Measurements from ENCODE around the gene KLRC4. TPM values are rescaled to one million over a fixed set of nuclear protein-coding genes. Genes with fewer than 3 reads are reported as not detected.

KLRC4 gene
- total and polyA plus RNA-seq, 4 donors: 0.17 to 1.3 (median 0.32) TPM

DNA sequence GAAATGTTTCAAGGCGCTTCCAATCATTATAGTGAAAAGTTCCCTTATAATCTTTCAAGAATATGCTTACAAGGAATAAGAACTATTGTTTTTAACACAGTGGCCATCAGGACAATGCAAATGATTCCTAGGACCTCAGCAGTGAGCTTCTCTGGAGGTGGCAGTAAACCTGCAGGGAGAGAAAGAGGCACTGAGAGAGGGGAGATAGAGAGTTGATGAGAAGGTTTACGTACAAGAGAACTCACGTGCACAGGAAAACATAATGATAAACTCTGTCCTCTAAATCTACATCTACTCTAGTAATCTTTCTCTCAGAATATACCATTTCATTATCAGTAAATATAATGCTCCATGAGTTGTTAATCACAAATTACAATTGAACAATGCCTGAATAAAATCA lies 715 bp downstream of the KLRC4 start:
- H3K36me3 ChIP-seq (ENCODE audit: control insufficient read depth in 4 of 4, insufficient read depth in 3 of 4, low read depth in 1 of 4, low read length in 3 of 4): no peaks in the 10 kb centered on the region
- no peak overlapping the region for H3K27ac ChIP-seq (ENCODE audit: low read depth in 1 of 2, low read length in 2 of 2)
- TF ChIP-seq YY1 (IDR thresholded peaks at IDR 0.05) (no peak), FOXA2 (IDR thresholded peaks at IDR 0.05) (no peak), ZBTB33 (IDR thresholded peaks at IDR 0.05) (no peak), HNF4A (conservative IDR thresholded peaks at IDR 0.05) (no peak), GABPA (IDR thresholded peaks at IDR 0.05 in 1 of 2, conservative IDR thresholded peaks at IDR 0.05 in 1 of 2) (no peak), FOXA1 (IDR thresholded peaks at IDR 0.05) (no peak), RXRA (IDR thresholded peaks at IDR 0.05) (no peak), TAF1 (conservative IDR thresholded peaks at IDR 0.05) (no peak), JUND (IDR thresholded peaks at IDR 0.05) (no peak), MAX (IDR thresholded peaks at IDR 0.05) (no peak), NR2F2 (IDR thresholded peaks at IDR 0.05) (no peak), RAD21 (IDR thresholded peaks at IDR 0.05) (no peak), SP1 (IDR thresholded peaks at IDR 0.05) (no peak), EGR1 (IDR thresholded peaks at IDR 0.05; ENCODE audit: low read depth in 2 of 2) (no peak), HNF4G (IDR thresholded peaks at IDR 0.05) (no peak)
- TF ChIP-seq, protein P1, sequence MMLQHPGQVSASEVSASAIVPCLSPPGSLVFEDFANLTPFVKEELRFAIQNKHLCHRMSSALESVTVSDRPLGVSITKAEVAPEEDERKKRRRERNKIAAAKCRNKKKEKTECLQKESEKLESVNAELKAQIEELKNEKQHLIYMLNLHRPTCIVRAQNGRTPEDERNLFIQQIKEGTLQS (IDR thresholded peaks at IDR 0.05): no peak
- no peak overlapping the region for H3K9ac ChIP-seq (ENCODE audit: low read depth in 1 of 2, low read length in 2 of 2)
- H3K9me3 ChIP-seq (ENCODE audit: control insufficient read depth in 4 of 4, low read length in 3 of 4): peaks cover 0 to 2% (median 0%) of the 10 kb centered on the region in 4 donors
- H3K4me3 ChIP-seq (ENCODE audit: low read depth in 1 of 3, low read length in 3 of 3): no peak overlapping the region
- no peak for DNase-seq (ENCODE audit: low spot score)
- WGBS: 72% methylated on average over 3 of the region's 3 CpGs
- peaks cover 0 to 3% (median 0%) of the 10 kb centered on the region in 4 donors for H3K27me3 ChIP-seq (ENCODE audit: control insufficient read depth in 4 of 4, insufficient read depth in 4 of 4, low read length in 3 of 4)
- H3K4me1 ChIP-seq (ENCODE audit: control insufficient read depth in 4 of 4, insufficient read depth in 4 of 4, low read length in 3 of 4): no peaks in the 10 kb centered on the region

DNA sequence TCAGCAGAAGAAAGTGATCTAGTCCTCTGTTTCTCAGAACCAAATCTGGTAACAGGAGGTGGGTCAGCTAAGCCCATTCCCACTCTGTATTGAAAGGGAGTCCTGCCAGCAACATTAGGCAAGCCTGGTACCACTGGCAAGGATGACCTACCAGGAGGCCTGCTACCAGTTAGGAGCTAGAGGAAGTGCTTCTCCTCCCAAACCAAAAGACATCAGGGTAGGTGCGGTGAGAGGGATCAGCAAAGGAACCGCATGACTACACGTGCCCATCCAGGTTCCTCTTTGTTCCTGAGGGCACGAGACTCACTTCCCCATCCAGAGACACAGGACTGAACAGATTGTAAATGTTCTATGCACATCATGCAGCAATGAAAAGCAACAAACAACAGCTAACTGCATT lies 2.8 kb downstream of the KLRC4 start:
- Histone ChIP-seq H3K36me3 (ENCODE audit: control insufficient read depth in 4 of 4, insufficient read depth in 3 of 4, low read depth in 1 of 4, low read length in 3 of 4) (no peaks in the 10 kb centered on the region), H3K27ac (ENCODE audit: low read depth in 1 of 2, low read length in 2 of 2) (no peak overlapping the region)
- no peak for DNase-seq (ENCODE audit: low spot score)

More for the DNA sequence above, 2.8 kb downstream of the KLRC4 start:
- H3K9me3 ChIP-seq (ENCODE audit: control insufficient read depth in 4 of 4, low read length in 3 of 4): peaks cover 0 to 2% (median 0%) of the 10 kb centered on the region in 4 donors
- no peak overlapping the region for H3K4me3 ChIP-seq (ENCODE audit: low read depth in 1 of 3, low read length in 3 of 3)
- H3K9ac ChIP-seq (ENCODE audit: low read depth in 1 of 2, low read length in 2 of 2): no peak overlapping the region
- WGBS: 69% methylated on average over 4 of the region's 4 CpGs
- H3K27me3 ChIP-seq (ENCODE audit: control insufficient read depth in 4 of 4, insufficient read depth in 4 of 4, low read length in 3 of 4): peaks cover 0 to 3% (median 0%) of the 10 kb centered on the region in 4 donors
- no peaks in the 10 kb centered on the region for H3K4me1 ChIP-seq (ENCODE audit: control insufficient read depth in 4 of 4, insufficient read depth in 4 of 4, low read length in 3 of 4)
- TF ChIP-seq, protein P2, sequence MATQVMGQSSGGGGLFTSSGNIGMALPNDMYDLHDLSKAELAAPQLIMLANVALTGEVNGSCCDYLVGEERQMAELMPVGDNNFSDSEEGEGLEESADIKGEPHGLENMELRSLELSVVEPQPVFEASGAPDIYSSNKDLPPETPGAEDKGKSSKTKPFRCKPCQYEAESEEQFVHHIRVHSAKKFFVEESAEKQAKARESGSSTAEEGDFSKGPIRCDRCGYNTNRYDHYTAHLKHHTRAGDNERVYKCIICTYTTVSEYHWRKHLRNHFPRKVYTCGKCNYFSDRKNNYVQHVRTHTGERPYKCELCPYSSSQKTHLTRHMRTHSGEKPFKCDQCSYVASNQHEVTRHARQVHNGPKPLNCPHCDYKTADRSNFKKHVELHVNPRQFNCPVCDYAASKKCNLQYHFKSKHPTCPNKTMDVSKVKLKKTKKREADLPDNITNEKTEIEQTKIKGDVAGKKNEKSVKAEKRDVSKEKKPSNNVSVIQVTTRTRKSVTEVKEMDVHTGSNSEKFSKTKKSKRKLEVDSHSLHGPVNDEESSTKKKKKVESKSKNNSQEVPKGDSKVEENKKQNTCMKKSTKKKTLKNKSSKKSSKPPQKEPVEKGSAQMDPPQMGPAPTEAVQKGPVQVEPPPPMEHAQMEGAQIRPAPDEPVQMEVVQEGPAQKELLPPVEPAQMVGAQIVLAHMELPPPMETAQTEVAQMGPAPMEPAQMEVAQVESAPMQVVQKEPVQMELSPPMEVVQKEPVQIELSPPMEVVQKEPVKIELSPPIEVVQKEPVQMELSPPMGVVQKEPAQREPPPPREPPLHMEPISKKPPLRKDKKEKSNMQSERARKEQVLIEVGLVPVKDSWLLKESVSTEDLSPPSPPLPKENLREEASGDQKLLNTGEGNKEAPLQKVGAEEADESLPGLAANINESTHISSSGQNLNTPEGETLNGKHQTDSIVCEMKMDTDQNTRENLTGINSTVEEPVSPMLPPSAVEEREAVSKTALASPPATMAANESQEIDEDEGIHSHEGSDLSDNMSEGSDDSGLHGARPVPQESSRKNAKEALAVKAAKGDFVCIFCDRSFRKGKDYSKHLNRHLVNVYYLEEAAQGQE (IDR thresholded peaks at IDR 0.05): no peak
- no peak for TF ChIP-seq NR2F2 (IDR thresholded peaks at IDR 0.05)
- no peak for TF ChIP-seq EGR1 (IDR thresholded peaks at IDR 0.05; ENCODE audit: low read depth in 2 of 2)
- TF ChIP-seq, protein P3, sequence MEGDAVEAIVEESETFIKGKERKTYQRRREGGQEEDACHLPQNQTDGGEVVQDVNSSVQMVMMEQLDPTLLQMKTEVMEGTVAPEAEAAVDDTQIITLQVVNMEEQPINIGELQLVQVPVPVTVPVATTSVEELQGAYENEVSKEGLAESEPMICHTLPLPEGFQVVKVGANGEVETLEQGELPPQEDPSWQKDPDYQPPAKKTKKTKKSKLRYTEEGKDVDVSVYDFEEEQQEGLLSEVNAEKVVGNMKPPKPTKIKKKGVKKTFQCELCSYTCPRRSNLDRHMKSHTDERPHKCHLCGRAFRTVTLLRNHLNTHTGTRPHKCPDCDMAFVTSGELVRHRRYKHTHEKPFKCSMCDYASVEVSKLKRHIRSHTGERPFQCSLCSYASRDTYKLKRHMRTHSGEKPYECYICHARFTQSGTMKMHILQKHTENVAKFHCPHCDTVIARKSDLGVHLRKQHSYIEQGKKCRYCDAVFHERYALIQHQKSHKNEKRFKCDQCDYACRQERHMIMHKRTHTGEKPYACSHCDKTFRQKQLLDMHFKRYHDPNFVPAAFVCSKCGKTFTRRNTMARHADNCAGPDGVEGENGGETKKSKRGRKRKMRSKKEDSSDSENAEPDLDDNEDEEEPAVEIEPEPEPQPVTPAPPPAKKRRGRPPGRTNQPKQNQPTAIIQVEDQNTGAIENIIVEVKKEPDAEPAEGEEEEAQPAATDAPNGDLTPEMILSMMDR (IDR thresholded peaks at IDR 0.05; ENCODE audit: low read depth, low read length, missing input control): no peak
- no peak for TF ChIP-seq ZBTB33 (IDR thresholded peaks at IDR 0.05)
- TF ChIP-seq, protein P1 (IDR thresholded peaks at IDR 0.05): no peak
- no peak for TF ChIP-seq HNF4G (IDR thresholded peaks at IDR 0.05)
- no peak for TF ChIP-seq HNF4A (conservative IDR thresholded peaks at IDR 0.05)
- no peak for TF ChIP-seq RAD21 (IDR thresholded peaks at IDR 0.05)
- TF ChIP-seq MAX (IDR thresholded peaks at IDR 0.05): no peak
- no peak for TF ChIP-seq YY1 (IDR thresholded peaks at IDR 0.05)
- TF ChIP-seq SP1 (IDR thresholded peaks at IDR 0.05): no peak
- no peak for TF ChIP-seq RXRA (IDR thresholded peaks at IDR 0.05)
- TF ChIP-seq FOXA1 (IDR thresholded peaks at IDR 0.05): no peak
- TF ChIP-seq JUND (IDR thresholded peaks at IDR 0.05): no peak
- TF ChIP-seq GABPA (IDR thresholded peaks at IDR 0.05 in 1 of 2, conservative IDR thresholded peaks at IDR 0.05 in 1 of 2): no peak

All from liver (tissue), 9 donors.